ENCODE measurements around the gene ARMH4.

The ARMH4 gene

GRCh38 chr14:58100735-58101368 is 51.2 kb downstream of the ARMH4 start:
- DNase-seq: no peak

GRCh38 chr14:58099682-58100081 is 52.3 kb downstream of the ARMH4 start:
- no peak for DNase-seq

GRCh38 chr14:58098507-58098906 is 53.5 kb downstream of the ARMH4 start:
- no peak for DNase-seq

GRCh38 chr14:58096731-58097130 is 55.3 kb downstream of the ARMH4 start:
- no peak for DNase-seq

GRCh38 chr14:58091883-58092630 is 60.0 kb downstream of the ARMH4 start:
- DNase-seq: no peak

- no peak for DNase-seq
These were observed 62.4 kb downstream of the ARMH4 start for GRCh38 chr14:58089612-58090011.

- no peak for DNase-seq
These were observed 63.1 kb downstream of the ARMH4 start for GRCh38 chr14:58088961-58089360.

- DNase-seq: no peak
These were observed 66.1 kb downstream of the ARMH4 start for GRCh38 chr14:58085877-58086276.

- DNase-seq: peak in 2 of 51 donors; percentile 18 to 45
These were observed 69.4 kb downstream of the ARMH4 start for GRCh38 chr14:58082491-58083098.

- no peak for DNase-seq
These were observed 70.0 kb downstream of the ARMH4 start for GRCh38 chr14:58082011-58082410.

- no peak for DNase-seq
These were observed 73.5 kb downstream of the ARMH4 start for GRCh38 chr14:58078471-58078870.

- no peak for DNase-seq
These were observed 73.9 kb downstream of the ARMH4 start for GRCh38 chr14:58078068-58078467.

GRCh38 chr14:58077621-58078020 is 74.4 kb downstream of the ARMH4 start:
- DNase-seq: no peak

- DNase-seq: no peak
These were observed 78.5 kb downstream of the ARMH4 start for GRCh38 chr14:58073516-58073915.

- peak in 19 of 51 donors; percentile 0 to 48 (median 12) for DNase-seq
These were observed 79.5 kb downstream of the ARMH4 start for GRCh38 chr14:58072288-58073071.

GRCh38 chr14:58071341-58071740 is 80.7 kb downstream of the ARMH4 start:
- DNase-seq: no peak

GRCh38 chr14:58068306-58068705 is 83.7 kb downstream of the ARMH4 start:
- no peak for DNase-seq

GRCh38 chr14:58066115-58066514 is 85.9 kb downstream of the ARMH4 start:
- DNase-seq: no peak

- DNase-seq: no peak
These were observed 90.4 kb downstream of the ARMH4 start for GRCh38 chr14:58061581-58061980.

- DNase-seq: no peak
These were observed 91.1 kb downstream of the ARMH4 start for GRCh38 chr14:58060898-58061297.

GRCh38 chr14:58060077-58060476 is 91.9 kb downstream of the ARMH4 start:
- no peak for DNase-seq

- no peak for DNase-seq
These were observed 92.9 kb downstream of the ARMH4 start for GRCh38 chr14:58059126-58059525.

All from hypothalamus (tissue), 51 donors.